GM20000 (cell line): ENCODE measurements around the gene PHACTR4.

Source experiments
- DNase-seq: peaks from one replicate; pipeline ENCODE4 v3.0.0; 2012; ENCODE audit warnings: low spot score
- CTCF ChIP-seq: IDR thresholded peaks from 2 replicates; pipeline ENCODE4 v1.5.1; 2012; ENCODE audit warnings: mild to moderate bottlenecking, control low read depth; ENCODE audit errors: extremely low read depth, missing control alignments

The PHACTR4 gene

GRCh38 chr1:28421744-28422143, 52.2 kb downstream of the PHACTR4 start:
- no peak for DNase-seq
- no peak for TF ChIP-seq CTCF

- DNase-seq: no peak
- TF ChIP-seq CTCF: no peak
Measured at GRCh38 chr1:28426831-28427230, 57.3 kb downstream of the PHACTR4 start.

GRCh38 chr1:28428012-28428411, 58.5 kb downstream of the PHACTR4 start:
- no peak for TF ChIP-seq CTCF
- DNase-seq: peak; percentile 25

- no peak for TF ChIP-seq CTCF
- DNase-seq: no peak
Measured at GRCh38 chr1:28428990-28429520, 59.5 kb downstream of the PHACTR4 start.

GRCh38 chr1:28436211-28436769, 66.8 kb downstream of the PHACTR4 start:
- DNase-seq: no peak
- TF ChIP-seq CTCF: no peak

- DNase-seq: no peak
Measured at GRCh38 chr1:28437264-28437923, 67.9 kb downstream of the PHACTR4 start.

More at GRCh38 chr1:28437264-28437923, 67.9 kb downstream of the PHACTR4 start:
- TF ChIP-seq CTCF: no peak
